KMS-11 (cell line): ENCODE data around the gene DCLRE1B.

ENCODE experiments used
- H2AFZ ChIP-seq: fragments of 200-600 bp; sonication (generic); 2 replicates; pipeline ENCODE4 v1.6.1; 2016; ENCODE audit warnings: antibody characterized with exemption, mixed run types, low read depth
- H3K27ac ChIP-seq: fragments of 200-600 bp; sonication (generic); 2 replicates; pipeline ENCODE4 v1.6.1; 2016; ENCODE audit warnings: mild to moderate bottlenecking, mixed run types
- H3K27me3 ChIP-seq: fragments of 200-600 bp; sonication (generic); 2 replicates; pipeline ENCODE4 v1.6.1; 2017; ENCODE audit warnings: mild to moderate bottlenecking, low read depth, mixed run types, moderate library complexity; ENCODE audit not compliant: insufficient read depth
- H3K36me3 ChIP-seq: fragments of 200-600 bp; sonication (generic); 2 replicates; pipeline ENCODE4 v1.6.1; 2017; ENCODE audit warnings: mild to moderate bottlenecking, mixed run types; ENCODE audit not compliant: insufficient read depth
- H3K4me1 ChIP-seq: fragments of 200-600 bp; sonication (generic); 2 replicates; pipeline ENCODE4 v1.6.1; 2016; ENCODE audit warnings: mild to moderate bottlenecking, low read depth, mixed run types; ENCODE audit not compliant: poor library complexity, severe bottlenecking
- H3K4me2 ChIP-seq: fragments of 200-600 bp; sonication (generic); 2 replicates; pipeline ENCODE4 v1.7.0; 2016; ENCODE audit warnings: mild to moderate bottlenecking, mixed run types
- H3K4me3 ChIP-seq: fragments of 200-600 bp; sonication (generic); IDR thresholded peaks from 2 replicates; pipeline ENCODE4 v1.6.1; 2017; ENCODE audit warnings: low read depth, low read length, mixed read lengths; ENCODE audit not compliant: insufficient read depth
- H3K79me2 ChIP-seq: fragments of 200-600 bp; sonication (generic); 2 replicates; pipeline ENCODE4 v1.6.1; 2016; ENCODE audit warnings: low read depth, mixed run types; ENCODE audit not compliant: insufficient read depth
- H3K9ac ChIP-seq: fragments of 200-600 bp; sonication (generic); 2 replicates; pipeline ENCODE4 v1.6.1; 2016; ENCODE audit warnings: mild to moderate bottlenecking, mixed run types
- H4K20me1 ChIP-seq: fragments of 200-600 bp; sonication (generic); 2 replicates; pipeline ENCODE4 v1.6.1; 2016; ENCODE audit warnings: mild to moderate bottlenecking, mixed run types; ENCODE audit not compliant: insufficient read depth
- TF ChIP-seq, protein P1 (sequence below): fragments of 200-600 bp; sonication (generic); conservative IDR thresholded peaks from 2 replicates; pipeline ENCODE4 v1.6.1; 2017; ENCODE audit warnings: low read depth, mild to moderate bottlenecking, antibody characterized with exemption, low read length, moderate library complexity, mixed read lengths

The DCLRE1B gene

DNA sequence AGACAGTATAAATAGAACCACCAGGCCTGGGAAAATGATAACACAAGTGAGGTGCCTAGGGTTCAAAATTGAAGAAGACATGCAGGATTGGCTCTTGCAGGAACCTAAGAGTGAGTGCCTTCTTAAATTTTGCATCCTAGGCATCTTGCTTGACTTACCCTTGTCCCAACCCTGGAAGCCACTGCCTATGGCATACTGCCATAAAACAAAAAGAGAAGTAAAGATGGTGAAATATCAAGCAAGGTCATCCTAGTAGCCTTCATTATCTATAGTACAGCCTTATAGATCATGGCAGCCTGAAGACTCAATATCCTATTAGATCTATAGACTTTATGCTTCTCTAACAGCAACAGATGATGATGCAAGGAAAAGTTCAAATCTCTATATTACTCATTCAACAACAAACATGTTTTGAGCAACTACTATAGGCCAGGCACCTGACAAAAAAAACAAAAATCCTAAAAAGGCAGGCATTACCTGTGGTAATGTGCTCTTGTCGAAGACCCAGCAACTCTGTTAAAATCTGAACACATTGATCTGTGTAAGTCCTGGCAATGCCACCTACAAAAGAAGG, 6.8 kb upstream of the DCLRE1B start:
- no peaks in the 10 kb centered on the region for H3K27me3 ChIP-seq
- no peaks in the 10 kb centered on the region for H4K20me1 ChIP-seq
- H3K27ac ChIP-seq: no peak overlapping the region
- H2AFZ ChIP-seq: no peak overlapping the region
- H3K4me2 ChIP-seq: no peak overlapping the region
- H3K4me3 ChIP-seq: no peak overlapping the region
- peaks cover 6% of the 10 kb centered on the region; the same call in 1 of the 2 replicates for H3K79me2 ChIP-seq
- TF ChIP-seq, protein P1, sequence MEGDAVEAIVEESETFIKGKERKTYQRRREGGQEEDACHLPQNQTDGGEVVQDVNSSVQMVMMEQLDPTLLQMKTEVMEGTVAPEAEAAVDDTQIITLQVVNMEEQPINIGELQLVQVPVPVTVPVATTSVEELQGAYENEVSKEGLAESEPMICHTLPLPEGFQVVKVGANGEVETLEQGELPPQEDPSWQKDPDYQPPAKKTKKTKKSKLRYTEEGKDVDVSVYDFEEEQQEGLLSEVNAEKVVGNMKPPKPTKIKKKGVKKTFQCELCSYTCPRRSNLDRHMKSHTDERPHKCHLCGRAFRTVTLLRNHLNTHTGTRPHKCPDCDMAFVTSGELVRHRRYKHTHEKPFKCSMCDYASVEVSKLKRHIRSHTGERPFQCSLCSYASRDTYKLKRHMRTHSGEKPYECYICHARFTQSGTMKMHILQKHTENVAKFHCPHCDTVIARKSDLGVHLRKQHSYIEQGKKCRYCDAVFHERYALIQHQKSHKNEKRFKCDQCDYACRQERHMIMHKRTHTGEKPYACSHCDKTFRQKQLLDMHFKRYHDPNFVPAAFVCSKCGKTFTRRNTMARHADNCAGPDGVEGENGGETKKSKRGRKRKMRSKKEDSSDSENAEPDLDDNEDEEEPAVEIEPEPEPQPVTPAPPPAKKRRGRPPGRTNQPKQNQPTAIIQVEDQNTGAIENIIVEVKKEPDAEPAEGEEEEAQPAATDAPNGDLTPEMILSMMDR: no peak
- peaks cover 4% of the 10 kb centered on the region for H3K4me1 ChIP-seq
- no peak overlapping the region for H3K9ac ChIP-seq
- H3K36me3 ChIP-seq: no peaks in the 10 kb centered on the region

DNA sequence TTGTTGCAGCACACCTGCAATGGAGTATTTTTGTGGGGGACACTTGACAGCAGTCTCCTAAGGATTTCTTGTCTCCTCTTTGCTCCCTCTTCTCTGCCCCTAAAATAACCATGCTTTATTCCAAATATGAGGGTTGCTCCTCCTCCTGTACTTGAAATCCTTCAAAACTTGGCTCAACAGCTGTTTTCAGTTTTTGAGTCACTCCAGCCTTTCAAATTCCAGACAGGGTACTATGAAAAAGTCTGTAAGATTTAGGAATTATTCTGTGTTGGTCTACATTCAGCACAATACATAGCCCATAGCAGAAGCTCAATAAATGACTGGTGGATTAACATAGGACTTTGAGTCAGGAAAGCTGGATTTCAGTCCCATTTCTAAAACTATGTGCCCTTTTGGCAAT, 6.0 kb upstream of the DCLRE1B start:
- Histone ChIP-seq H3K4me2 (no peak overlapping the region), H3K9ac (no peak overlapping the region), H3K79me2 (peaks cover 13% of the 10 kb centered on the region), H3K27ac (no peak overlapping the region), H3K4me3 (no peak overlapping the region), H3K4me1 (peaks cover 10% of the 10 kb centered on the region), H3K27me3 (no peaks in the 10 kb centered on the region), H4K20me1 (no peaks in the 10 kb centered on the region), H2AFZ (no peak overlapping the region), H3K36me3 (no peaks in the 10 kb centered on the region)
- TF ChIP-seq, protein P1: no peak

DNA sequence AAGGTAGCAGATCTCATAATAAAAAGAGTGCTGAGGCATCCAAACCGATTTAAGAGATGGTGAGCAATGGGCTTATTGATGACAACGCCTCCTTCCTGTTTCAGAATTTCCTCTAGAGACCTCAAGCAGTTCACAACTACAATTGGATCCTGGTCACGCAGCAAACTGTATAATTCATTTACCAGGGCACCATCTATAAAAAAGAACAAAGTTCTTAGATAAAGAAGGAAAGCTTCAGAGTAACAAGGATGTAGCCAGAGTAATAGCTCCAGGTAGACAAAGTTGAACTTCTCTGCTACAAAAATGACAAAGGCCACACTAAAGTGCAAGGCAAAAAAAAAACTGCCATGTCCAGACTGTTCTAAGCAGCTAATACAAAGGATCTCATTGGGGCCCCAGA, 3.9 kb upstream of the DCLRE1B start:
- H3K9ac ChIP-seq: no peak overlapping the region
- H3K4me3 ChIP-seq: no peak overlapping the region
- TF ChIP-seq, protein P1: no peak
- no peak overlapping the region for H3K27ac ChIP-seq
- peaks cover 10% of the 10 kb centered on the region for H3K4me1 ChIP-seq
- H3K27me3 ChIP-seq: no peaks in the 10 kb centered on the region
- no peak overlapping the region for H2AFZ ChIP-seq
- H3K79me2 ChIP-seq: peaks cover 22% of the 10 kb centered on the region
- no peaks in the 10 kb centered on the region for H3K36me3 ChIP-seq
- H4K20me1 ChIP-seq: no peaks in the 10 kb centered on the region
- H3K4me2 ChIP-seq: no peak overlapping the region

DNA sequence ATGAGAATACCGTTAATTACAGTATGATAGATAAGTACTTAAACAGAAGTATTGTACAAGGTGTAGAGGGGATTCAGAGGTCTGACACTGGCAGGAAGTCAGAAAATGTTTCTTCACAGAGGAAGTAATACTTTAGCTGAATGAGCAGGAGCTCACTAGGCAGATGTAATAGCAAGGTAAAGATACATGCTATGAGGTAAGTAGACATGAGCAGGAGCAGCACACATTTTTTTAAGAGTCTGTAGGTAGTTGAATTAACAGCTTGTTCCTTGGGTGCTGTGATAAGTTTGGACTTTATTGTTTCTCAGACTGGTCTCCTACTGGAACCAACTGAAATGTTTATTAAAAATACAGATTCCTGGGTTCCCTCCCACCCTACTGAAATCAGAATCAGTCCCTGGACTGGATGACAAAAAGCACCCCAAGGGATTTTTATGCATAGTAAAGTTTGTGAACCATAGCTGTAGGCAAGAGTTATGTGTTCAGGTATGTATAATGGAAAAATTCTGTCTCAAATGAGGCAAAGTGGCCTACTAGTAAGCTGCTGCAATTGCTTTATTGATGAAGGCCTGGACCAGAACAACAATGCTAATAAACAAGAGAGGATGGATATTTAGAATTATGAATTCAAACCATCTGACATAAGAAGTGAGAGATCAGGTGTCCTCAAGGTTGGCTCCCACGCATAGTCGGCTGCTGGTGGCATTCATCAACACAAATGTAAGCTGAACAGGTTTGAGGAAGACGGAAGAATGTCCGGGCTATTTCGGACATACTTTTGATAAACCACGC, 1.4 kb upstream of the DCLRE1B start:
- H3K79me2 ChIP-seq: peaks cover 22% of the 10 kb centered on the region

More for the DNA sequence above, 1.4 kb upstream of the DCLRE1B start:
- Histone ChIP-seq H3K4me3 (no peak overlapping the region), H3K27ac (peak overlapping the region; percentile 77), H3K4me2 (peak overlapping the region; percentile 86), H3K4me1 (peaks cover 10% of the 10 kb centered on the region), H3K36me3 (no peaks in the 10 kb centered on the region), H3K27me3 (no peaks in the 10 kb centered on the region), H2AFZ (peak overlapping the region; percentile 88), H3K9ac (peak overlapping the region; percentile 60; the same call in 1 of the 2 replicates), H4K20me1 (no peaks in the 10 kb centered on the region)
- TF ChIP-seq, protein P1: no peak
